Measurements from ENCODE around the gene ZNF579. TPM values are rescaled to one million over a fixed set of nuclear protein-coding genes. Genes with fewer than 3 reads are reported as not detected.
A peak's percentile ranks its signal among the peaks of the same experiment; 100 is the strongest.

Gene ZNF579
- total and polyA plus RNA-seq, 2 of the 13 experiments (the other 11 are each of a cell fraction or from before 2014, with no cell fraction given) = 2.1 to 2.9 TPM

- TF ChIP-seq AFF4 (CRISPR knock-in tag; IDR thresholded peaks at IDR 0.05) (no peak), ZNF431 (CRISPR knock-in tag; IDR thresholded peaks at IDR 0.05; ENCODE audit: borderline replicate concordance, low read depth) (no peak), ZNF44 (CRISPR knock-in tag; IDR thresholded peaks at IDR 0.05) (no peak), CHD2 (IDR thresholded peaks at IDR 0.05; ENCODE audit: low read depth, low read length) (no peak), RFX1 (IDR thresholded peaks at IDR 0.05) (no peak), STAG1 (CRISPR knock-in tag; IDR thresholded peaks at IDR 0.05) (no peak), MXD1 (CRISPR knock-in tag; IDR thresholded peaks at IDR 0.05) (no peak), GTF2F1 (IDR thresholded peaks at IDR 0.05; ENCODE audit: low read length) (no peak), KLF13 (CRISPR knock-in tag; IDR thresholded peaks at IDR 0.05) (no peak), TIGD3 (CRISPR knock-in tag; IDR thresholded peaks at IDR 0.05; ENCODE audit: borderline replicate concordance) (no peak), RARG (CRISPR knock-in tag; IDR thresholded peaks at IDR 0.05; ENCODE audit: low read depth) (no peak), HDAC1 (CRISPR knock-in tag; IDR thresholded peaks at IDR 0.05) (peak; percentile 51; the same call in 1 of the 2 replicates), HMGXB3 (CRISPR knock-in tag; IDR thresholded peaks at IDR 0.05; ENCODE audit: borderline replicate concordance) (no peak), ZNF746 (CRISPR knock-in tag; IDR thresholded peaks at IDR 0.05) (peak; percentile 52; the same call in 1 of the 2 replicates), ZNF660 (CRISPR knock-in tag; IDR thresholded peaks at IDR 0.05; ENCODE audit: borderline replicate concordance, low read depth) (no peak), RARA (CRISPR knock-in tag; IDR thresholded peaks at IDR 0.05) (peak; percentile 81), NR2C2 (CRISPR knock-in tag; IDR thresholded peaks at IDR 0.05; ENCODE audit: borderline replicate concordance) (peak; percentile 86), RBM39 (IDR thresholded peaks at IDR 0.05; ENCODE audit: low read depth, low read length, poor library complexity, severe bottlenecking) (no peak), KLF12 (CRISPR knock-in tag; IDR thresholded peaks at IDR 0.05; ENCODE audit: borderline replicate concordance) (no peak), LBX2 (CRISPR knock-in tag; IDR thresholded peaks at IDR 0.05; ENCODE audit: borderline replicate concordance) (no peak)
Measured at GRCh38 chr19:55544776-55545439, 35.7 kb downstream of the ZNF579 start (continued).
